Endothelial cell of umbilical vein (primary cell): ENCODE results near the gene ORAI3. TPM values are rescaled to one million over a fixed set of nuclear protein-coding genes. Genes with fewer than 3 reads are reported as not detected.

Experiments
- BruUV-seq: library from RNA; stranded (reverse); fragments of 400-500 nt; replicated peaks from 2 replicates; lab custom pipeline; 2021; lab: Mats Ljungman, UMichigan
- CTCF ChIA-PET: fragments of 300-600, 350-600 bp; sonication (Branson Sonifier 250); formaldehyde crosslinking; loops from one replicate; lab custom pipeline; 2021; ENCODE audit warnings: antibody characterized with exemption, inconsistent platforms; lab: Charles Lee
- POLR2A ChIA-PET: fragments of 300-600, 350-600 bp; sonication (Branson Sonifier 250); formaldehyde crosslinking; loops from one replicate; lab custom pipeline; 2021; ENCODE audit warnings: antibody characterized with exemption, inconsistent platforms; lab: Charles Lee
- DNase-seq: peaks from one replicate; pipeline ENCODE4 v3.0.0-alpha.2; 2011; ENCODE audit warnings: low read depth, low spot score
- FAIRE-seq: peaks from 2 replicates; lab custom pipeline; 2011; peaks lifted over from hg19 to GRCh38; lab: Jason Lieb, UNC
- H2AFZ ChIP-seq: 2 replicates; pipeline ENCODE4 v1.6.0; 2012; ENCODE audit warnings: low read depth, low read length, control low read depth, inconsistent platforms
- H3K27ac ChIP-seq: 2 replicates; pipeline ENCODE4 v1.5.1; 2011; ENCODE audit warnings: low read depth, mild to moderate bottlenecking, control low read depth, low read length, moderate library complexity; ENCODE audit not compliant: insufficient read depth
- H3K27me3 ChIP-seq, 2 experiments: 2 replicates each; pipeline versions ENCODE4 v1.6.0 to v1.6.1; 2011; ENCODE audit warnings: low read length in 2 of 2, mixed read lengths in 1 of 2; ENCODE audit not compliant: control insufficient read depth in 2 of 2, insufficient read depth in 2 of 2
- H3K36me3 ChIP-seq, 2 experiments: 2 replicates in 1 of 2; 3 replicates in 1 of 2; pipeline ENCODE4 v1.5.1; 2011; ENCODE audit warnings: low read length in 2 of 2, mild to moderate bottlenecking in 1 of 2, moderate library complexity in 1 of 2; ENCODE audit not compliant: control insufficient read depth in 2 of 2, insufficient read depth in 2 of 2; ENCODE audit errors: extremely low read depth in 1 of 2
- H3K4me1 ChIP-seq: 3 replicates; pipeline ENCODE4 v1.5.1; 2011; ENCODE audit warnings: mild to moderate bottlenecking, low read length; ENCODE audit not compliant: control insufficient read depth, insufficient read depth; ENCODE audit errors: extremely low read depth
- H3K4me2 ChIP-seq: 2 replicates; pipeline ENCODE4 v1.6.1; 2011; ENCODE audit warnings: low read length, control low read depth, mixed read lengths; ENCODE audit not compliant: insufficient read depth
- H3K4me3 ChIP-seq, 3 experiments: fragments of 200-600 bp in 1 of 3; sonication (generic), shearing (Covaris generic) in 1 of 3; replicated peaks in 1 of 3; 2 replicates each; pipeline ENCODE4 v1.5.1; 2011 to 2016; ENCODE audit warnings: control low read depth in 3 of 3, low read length in 3 of 3, mild to moderate bottlenecking in 2 of 3, inconsistent platforms in 1 of 3, low read depth in 1 of 3, moderate library complexity in 1 of 3; ENCODE audit not compliant: insufficient read depth in 1 of 3
- H3K79me2 ChIP-seq: 2 replicates; pipeline ENCODE4 v1.6.0; 2012; ENCODE audit warnings: low read length, inconsistent platforms; ENCODE audit not compliant: control insufficient read depth, insufficient read depth
- H3K9ac ChIP-seq: replicated peaks from 2 replicates; pipeline ENCODE3; 2011; ENCODE audit warnings: low read length, control low read depth; ENCODE audit not compliant: insufficient read depth; ENCODE audit errors: extremely low read depth
- H3K9me1 ChIP-seq: replicated peaks from 3 replicates; pipeline ENCODE4 v1.6.0; 2011; ENCODE audit warnings: mild to moderate bottlenecking, low read length; ENCODE audit not compliant: control insufficient read depth, insufficient read depth; ENCODE audit errors: extremely low read depth
- H3K9me3 ChIP-seq: replicated peaks from 2 replicates; pipeline ENCODE4 v1.5.1; 2012; ENCODE audit warnings: low read length, inconsistent platforms; ENCODE audit not compliant: control insufficient read depth, insufficient read depth
- H4K20me1 ChIP-seq: replicated peaks from 2 replicates; pipeline ENCODE3; 2011; ENCODE audit warnings: mild to moderate bottlenecking, low read length; ENCODE audit not compliant: control insufficient read depth, insufficient read depth; ENCODE audit errors: extremely low read depth
- CTCF ChIP-seq, 2 donors: IDR thresholded peaks; 1 replicate in 1 of 2; 2 replicates in 1 of 2; pipeline ENCODE4 v1.5.1; 2011; ENCODE audit warnings: low read length in 2 of 2, mild to moderate bottlenecking in 2 of 2, moderate library complexity in 2 of 2, control low read depth in 1 of 2, inconsistent platforms in 1 of 2, low read depth in 1 of 2; ENCODE audit not compliant: insufficient read depth in 1 of 2; ENCODE audit errors: extremely low read depth in 1 of 2
- EZH2 ChIP-seq: IDR thresholded peaks from 2 replicates; pipeline ENCODE4 v1.6.1; 2012; ENCODE audit warnings: borderline replicate concordance, low read depth, mild to moderate bottlenecking, moderate library complexity, low read length, inconsistent platforms; ENCODE audit not compliant: severe bottlenecking
- MYC ChIP-seq: IDR thresholded peaks from one replicate; pipeline ENCODE4 v1.6.1; 2011; ENCODE audit warnings: mild to moderate bottlenecking, low read depth, low read length
- POLR2A ChIP-seq: IDR thresholded peaks from 2 replicates; pipeline ENCODE4 v1.6.1; 2012; ENCODE audit warnings: low read depth, mild to moderate bottlenecking, control low read depth, low read length
- POLR2AphosphoS5 ChIP-seq: IDR thresholded peaks from 2 replicates; pipeline ENCODE4 v1.6.1; 2012; ENCODE audit warnings: low read depth, mild to moderate bottlenecking, control low read depth, low read length, moderate library complexity; ENCODE audit not compliant: insufficient read depth
- dilution Hi-C: fragments of 300-500 bp; cut with MboI; formaldehyde crosslinking; loops from one replicate; pipeline ENCODE4 v1.15.0; 2019; ENCODE audit warnings: low sequenced_read_pairs; ENCODE audit not compliant: extremely low pct_ligation_motif_present
- intact Hi-C: fragments of 100-400 bp; cut with micrococcal nuclease; formaldehyde crosslinking; loops from one replicate; pipeline ENCODE4 v1.10.0; 2022
- polyA plus RNA-seq, 4 experiments: library from polyadenylated mRNA; depleted of rRNA in 3 of 4; stranded (reverse) in 3 of 4; unstranded in 1 of 4; fragments of >200 nt; gene quantifications; 2 replicates each; pipeline versions ENCODE4 v1.2.1 to v1.2.3, GENCODE V29; 2011 to 2012; ENCODE audit warnings: missing spikeins in 1 of 4
- total RNA-seq: library from RNA; stranded (reverse); gene quantifications from 2 replicates; pipeline ENCODE4 v1.2.3, GENCODE V29; 2021

ORAI3 gene
- total and polyA plus RNA-seq, 2 donors (not counting 3 experiments of a cell fraction or from before 2014, with no cell fraction given): 17.6 to 25.4 TPM

- peak overlapping the region; percentile 47 for H3K9ac ChIP-seq
- POLR2A ChIA-PET: interaction anchor here (0.7 to 1.6 kb wide), 3 partner anchors 55 to 128 kb away, joined by 4 to 6 read pairs (median 5); no protein-coding TSS in a partner anchor
These were observed 47.5 kb upstream of the ORAI3 start for GRCh38 chr16:30901201-30902028.

GRCh38 chr16:30902029-30902972, 46.6 kb upstream of the ORAI3 start:
- POLR2A ChIA-PET: interaction anchor here (1.6 kb wide), 1 partner anchor 58 kb away, joined by 6 read pairs; no protein-coding TSS in a partner anchor
- Histone ChIP-seq H3K9ac (peak overlapping the region; percentile 64), H3K79me2 (no peaks in the 10 kb centered on the region), H3K4me3 (peak overlapping the region; percentile 12 to 34 (median 31)), H3K9me3 (no peaks in the 10 kb centered on the region), H2AFZ (peak overlapping the region; percentile 64), H3K36me3 (no peaks in the 10 kb centered on the region), H3K4me1 (peaks cover 24% of the 10 kb centered on the region), H3K27me3 (no peaks in the 10 kb centered on the region), H3K4me2 (peak overlapping the region; percentile 63), H3K9me1 (no peaks in the 10 kb centered on the region), H4K20me1 (no peaks in the 10 kb centered on the region), H3K27ac (peak overlapping the region; percentile 83)
- TF ChIP-seq MYC (no peak), POLR2A (peak; percentile 90), CTCF (IDR thresholded peaks at IDR 0.05; ENCODE audit: extremely low read depth in 1 of 2, insufficient read depth in 1 of 2, low read depth in 1 of 2, low read length in 2 of 2) (peak; percentile 16 to 34), POLR2AphosphoS5 (peak; percentile 82)
- FAIRE-seq: peak; percentile 68
- intact Hi-C loops: loop anchor here (1.0 kb wide), 1 partner anchor 58 kb away; no protein-coding TSS in a partner anchor
- BruUV-seq: no TSS peak
- CTCF ChIA-PET: interaction anchor here (0.7 to 3.5 kb wide), 22 partner anchors 7 to 131 kb away, joined by 3 to 128 read pairs (median 5); partner anchors contain the start of gene BCL7C
- dilution Hi-C loops: no loop called here
- peak; percentile 67 for DNase-seq

More at GRCh38 chr16:30901201-30902028, 47.5 kb upstream of the ORAI3 start:
- H3K27ac ChIP-seq: peak overlapping the region; percentile 14
- no peaks in the 10 kb centered on the region for H4K20me1 ChIP-seq
- H3K79me2 ChIP-seq: no peaks in the 10 kb centered on the region
- H3K9me3 ChIP-seq: no peaks in the 10 kb centered on the region
- H3K36me3 ChIP-seq: no peaks in the 10 kb centered on the region
- intact Hi-C loops (loop anchor here (1.0 kb wide), 1 partner anchor 57 kb away; no protein-coding TSS in a partner anchor), dilution Hi-C loops (no loop called here)
- H2AFZ ChIP-seq: peak overlapping the region; percentile 61
- TF ChIP-seq EZH2: no peak
- no peak for TF ChIP-seq POLR2AphosphoS5
- TSS peak; percentile 10 for BruUV-seq
- CTCF ChIA-PET: interaction anchor here (0.7 to 3.5 kb wide), 22 partner anchors 8 to 130 kb away, joined by 3 to 128 read pairs (median 5); partner anchors contain the start of gene BCL7C
- H3K27me3 ChIP-seq: no peaks in the 10 kb centered on the region
- DNase-seq (no peak), FAIRE-seq (peak; percentile 59)
- peak overlapping the region; percentile 63 for H3K4me2 ChIP-seq
- no peaks in the 10 kb centered on the region for H3K9me1 ChIP-seq
- H3K4me3 ChIP-seq: peak overlapping the region; percentile 12 to 34 (median 31)
- H3K4me1 ChIP-seq: peaks cover 27% of the 10 kb centered on the region
